ENCODE data around the gene CCL5.

Gene CCL5

GRCh38 chr17:35865412-35866340 lies 14.5 kb downstream of the CCL5 start:
- no peak for TF ChIP-seq ZFX (IDR thresholded peaks at IDR 0.05; ENCODE audit: borderline replicate concordance)
- no peak for TF ChIP-seq CTCF (IDR thresholded peaks at IDR 0.05)
- H3K27ac ChIP-seq, result no peak overlapping the region

- TF ChIP-seq CTCF (IDR thresholded peaks at IDR 0.05), result no peak
- TF ChIP-seq ZFX (IDR thresholded peaks at IDR 0.05; ENCODE audit: borderline replicate concordance), result no peak
- no peak overlapping the region for H3K27ac ChIP-seq
These were observed 15.3 kb downstream of the CCL5 start for GRCh38 chr17:35864853-35865252.

- H3K27ac ChIP-seq, result no peak overlapping the region
- TF ChIP-seq CTCF (IDR thresholded peaks at IDR 0.05) (no peak), ZFX (IDR thresholded peaks at IDR 0.05; ENCODE audit: borderline replicate concordance) (no peak)
These were observed 23.6 kb downstream of the CCL5 start for GRCh38 chr17:35856603-35857002.

- no peak overlapping the region for H3K27ac ChIP-seq
- TF ChIP-seq CTCF (IDR thresholded peaks at IDR 0.05), result no peak
- TF ChIP-seq ZFX (IDR thresholded peaks at IDR 0.05; ENCODE audit: borderline replicate concordance), result no peak
These were observed 24.2 kb downstream of the CCL5 start for GRCh38 chr17:35855965-35856364.

GRCh38 chr17:35849469-35850348 lies 30.5 kb downstream of the CCL5 start:
- no peak overlapping the region for H3K27ac ChIP-seq
- TF ChIP-seq CTCF (IDR thresholded peaks at IDR 0.05), result peak; percentile 91
- no peak for TF ChIP-seq ZFX (IDR thresholded peaks at IDR 0.05; ENCODE audit: borderline replicate concordance)

- TF ChIP-seq ZFX (IDR thresholded peaks at IDR 0.05; ENCODE audit: borderline replicate concordance) (no peak), CTCF (IDR thresholded peaks at IDR 0.05) (no peak)
- H3K27ac ChIP-seq, result peak overlapping the region; percentile 19
These were observed 32.4 kb downstream of the CCL5 start for GRCh38 chr17:35847633-35848373.
